Measurements from ENCODE around the gene MCMBP.
"Not testable (repeated sequence)": the region's sequence is repeated elsewhere in the genome, so short reads cannot be mapped to it uniquely, and the experiment has no call there.

MCMBP gene

GRCh38 chr10:119878524-119878923, 5.9 kb upstream of the MCMBP start:
- DNase-seq: no peak

GRCh38 chr10:119872860-119873681, 428 bp upstream of the MCMBP start:
- DNase-seq: peak; percentile 92 to 97 (median 95)

GRCh38 chr10:119871881-119872609, 598 bp downstream of the MCMBP start:
- peak; percentile 45 to 77 (median 68) for DNase-seq

GRCh38 chr10:119869398-119869797, 3.2 kb downstream of the MCMBP start:
- DNase-seq: not testable (repeated sequence)

DNA sequence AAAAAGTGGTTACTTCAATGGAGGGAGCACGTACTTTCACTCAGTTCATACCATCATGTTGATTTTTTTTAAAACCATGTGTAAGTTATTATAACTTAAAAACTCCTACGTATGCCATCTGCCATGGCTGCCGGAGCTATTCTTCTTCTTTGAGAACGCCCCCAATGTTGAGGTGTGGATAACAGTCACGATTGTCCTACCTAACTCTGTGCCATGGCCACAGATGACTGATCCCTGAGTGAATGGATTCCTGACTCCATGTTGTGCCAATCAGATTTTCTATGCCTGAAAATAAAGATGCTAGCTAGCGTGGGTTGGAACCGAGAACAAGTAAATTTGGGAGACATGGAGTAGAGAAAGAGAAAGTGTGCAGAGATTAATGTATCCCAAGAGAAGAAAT, 5.3 kb downstream of the MCMBP start:
- no peak for DNase-seq

DNA sequence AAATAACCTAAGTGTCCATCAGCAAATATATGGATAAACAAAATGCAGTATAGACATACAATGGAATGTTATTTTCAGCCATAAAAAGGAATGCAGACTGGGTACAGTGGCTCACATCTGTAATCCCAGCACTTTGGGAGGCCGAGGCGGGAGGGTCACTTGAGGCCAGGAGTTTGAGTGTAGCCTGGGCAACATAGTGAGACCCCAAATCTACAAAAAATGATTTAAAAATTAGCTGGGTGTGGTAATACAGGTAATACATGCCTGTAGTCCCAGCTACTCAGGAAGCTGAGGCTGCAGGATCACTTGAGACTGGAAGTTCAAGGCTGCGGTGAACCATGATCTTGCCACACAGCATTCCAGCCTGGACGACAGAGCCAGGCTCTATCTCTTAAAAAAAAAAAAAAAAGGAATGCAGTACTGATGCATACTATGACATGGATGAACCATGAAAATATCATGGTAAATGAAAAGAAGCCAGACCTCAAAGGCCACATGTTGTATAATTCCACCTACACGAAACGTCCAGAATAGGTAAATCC, 6.9 kb downstream of the MCMBP start:
- DNase-seq: no peak

DNA sequence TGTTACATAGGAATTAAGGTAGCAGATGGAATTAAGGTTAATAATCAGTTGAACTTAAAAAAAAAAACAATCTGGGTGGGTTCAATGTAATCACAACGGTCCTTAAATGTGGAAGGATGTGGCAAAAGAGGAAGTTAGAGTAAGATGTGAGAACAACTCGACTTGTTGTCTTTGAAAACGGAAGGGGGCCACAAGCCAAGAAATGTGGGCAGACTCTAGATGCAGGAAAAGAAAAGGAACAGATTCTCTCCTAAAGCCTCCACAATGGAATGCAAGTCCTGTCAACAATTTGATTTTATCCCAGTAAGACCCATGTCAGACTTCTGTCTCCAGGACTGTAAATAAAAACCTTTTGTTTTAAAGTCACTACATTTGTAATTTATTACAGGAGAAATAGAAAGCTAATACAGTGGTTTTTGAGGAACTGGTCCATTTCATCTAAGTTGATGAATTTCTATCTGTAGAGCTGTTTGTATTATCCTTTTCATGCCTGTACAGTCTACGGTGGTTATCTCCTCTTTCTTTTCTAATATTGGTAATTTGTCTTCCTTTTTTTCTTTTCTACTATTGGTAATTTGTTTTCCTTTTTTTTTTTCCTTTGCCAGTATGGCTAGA, 8.6 kb downstream of the MCMBP start:
- peak in 3 of 4 experiments; percentile 13 to 35 (median 23) for DNase-seq

DNA sequence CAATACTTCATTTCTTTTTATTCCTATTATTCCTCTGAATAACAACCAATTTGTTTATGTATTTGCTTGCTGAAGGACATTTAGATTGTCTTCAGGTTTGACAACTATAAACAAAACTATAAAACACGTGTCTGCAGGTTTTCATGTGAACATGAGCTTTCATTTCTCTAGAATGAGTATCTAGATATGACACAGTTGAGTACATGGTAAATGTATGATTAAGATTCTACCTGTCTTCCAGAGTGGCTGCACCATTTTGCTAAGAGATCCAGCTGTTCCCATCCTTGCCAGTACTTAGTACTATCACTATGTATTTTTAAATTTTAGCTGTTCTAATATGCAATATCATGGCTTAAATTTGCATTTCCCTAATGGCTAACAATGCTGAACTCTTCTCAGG, 10.1 kb downstream of the MCMBP start:
- DNase-seq: no peak

GRCh38 chr10:119860866-119861607, 11.6 kb downstream of the MCMBP start:
- DNase-seq: no peak

GRCh38 chr10:119859420-119860258, 13.0 kb downstream of the MCMBP start:
- DNase-seq: peak; percentile 19 to 77 (median 47)

GRCh38 chr10:119858063-119858462, 14.6 kb downstream of the MCMBP start:
- DNase-seq: no peak

DNA sequence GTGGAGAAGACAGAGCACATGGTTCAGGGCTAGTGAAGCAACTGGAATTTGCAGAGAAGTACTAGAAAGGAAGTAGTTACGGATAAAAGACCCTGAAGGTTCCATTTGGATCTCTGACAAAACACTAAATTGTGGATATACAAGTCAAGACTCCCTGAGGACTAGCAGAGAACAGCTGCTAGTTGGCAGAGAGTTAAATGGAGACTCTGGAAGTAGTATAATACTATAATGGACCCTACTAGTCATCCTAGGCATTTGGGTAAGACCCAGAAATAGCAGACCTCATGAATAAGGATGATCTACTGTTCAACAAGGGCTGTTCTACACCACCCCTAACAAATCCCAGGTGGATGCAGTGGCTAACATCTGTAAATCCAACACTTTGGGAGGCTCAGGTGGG, 19.1 kb downstream of the MCMBP start:
- no peak for DNase-seq

DNA sequence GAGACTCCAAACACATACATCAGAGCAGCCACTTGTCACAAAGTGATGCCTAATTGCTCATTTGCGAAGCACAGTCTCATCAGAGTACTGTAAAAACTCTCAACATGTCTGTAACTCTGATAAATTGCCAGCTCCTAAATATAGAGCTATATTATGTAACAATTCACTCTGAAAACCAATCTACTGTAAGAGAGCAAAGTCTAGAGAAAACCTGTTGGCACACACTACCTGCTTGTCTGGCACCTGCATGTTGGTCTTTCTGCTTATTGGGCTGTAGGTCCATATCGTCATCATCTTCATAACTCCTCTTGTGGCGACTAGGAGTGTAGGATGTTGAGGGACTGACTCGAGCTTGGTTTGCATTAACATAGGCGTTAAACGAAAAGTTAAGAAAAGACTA, 19.8 kb downstream of the MCMBP start:
- DNase-seq: no peak

DNA sequence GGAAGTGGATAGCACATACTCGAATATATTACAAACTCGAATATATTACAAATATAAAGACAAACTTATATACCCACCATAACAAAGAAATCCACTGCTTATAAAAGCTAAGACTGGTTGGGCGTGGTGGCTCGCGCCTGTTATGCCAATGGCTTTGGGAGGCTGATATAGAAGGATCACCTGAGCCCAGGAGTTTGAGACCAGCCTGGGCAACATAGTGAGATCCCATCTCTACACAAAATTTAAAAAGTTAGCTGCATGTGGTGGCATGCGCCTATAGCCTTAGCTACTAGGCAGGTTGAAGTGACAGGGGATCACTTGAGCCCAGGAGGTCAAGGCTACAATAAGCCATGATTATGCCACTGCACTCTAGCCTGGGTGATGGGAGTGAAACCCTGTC, 20.4 kb downstream of the MCMBP start:
- no peak for DNase-seq

DNA sequence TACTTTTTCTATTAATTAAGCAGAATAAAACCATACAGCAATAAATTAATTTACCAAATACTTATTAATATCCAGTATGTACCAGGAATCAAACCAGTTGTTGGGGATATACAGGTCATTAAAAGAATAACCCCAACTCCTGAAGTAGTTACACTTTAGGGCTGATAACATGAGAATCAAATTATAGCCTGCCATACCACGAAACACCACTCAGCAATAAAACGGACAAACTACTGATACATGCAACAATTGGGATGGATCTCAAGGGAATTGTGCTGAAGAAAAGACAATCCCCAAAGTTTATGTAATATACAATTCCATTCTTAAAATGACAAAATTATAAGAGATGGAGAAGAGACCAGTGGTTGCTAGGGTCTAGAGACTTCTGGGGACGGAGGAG, 22.7 kb downstream of the MCMBP start:
- no peak for DNase-seq

DNA sequence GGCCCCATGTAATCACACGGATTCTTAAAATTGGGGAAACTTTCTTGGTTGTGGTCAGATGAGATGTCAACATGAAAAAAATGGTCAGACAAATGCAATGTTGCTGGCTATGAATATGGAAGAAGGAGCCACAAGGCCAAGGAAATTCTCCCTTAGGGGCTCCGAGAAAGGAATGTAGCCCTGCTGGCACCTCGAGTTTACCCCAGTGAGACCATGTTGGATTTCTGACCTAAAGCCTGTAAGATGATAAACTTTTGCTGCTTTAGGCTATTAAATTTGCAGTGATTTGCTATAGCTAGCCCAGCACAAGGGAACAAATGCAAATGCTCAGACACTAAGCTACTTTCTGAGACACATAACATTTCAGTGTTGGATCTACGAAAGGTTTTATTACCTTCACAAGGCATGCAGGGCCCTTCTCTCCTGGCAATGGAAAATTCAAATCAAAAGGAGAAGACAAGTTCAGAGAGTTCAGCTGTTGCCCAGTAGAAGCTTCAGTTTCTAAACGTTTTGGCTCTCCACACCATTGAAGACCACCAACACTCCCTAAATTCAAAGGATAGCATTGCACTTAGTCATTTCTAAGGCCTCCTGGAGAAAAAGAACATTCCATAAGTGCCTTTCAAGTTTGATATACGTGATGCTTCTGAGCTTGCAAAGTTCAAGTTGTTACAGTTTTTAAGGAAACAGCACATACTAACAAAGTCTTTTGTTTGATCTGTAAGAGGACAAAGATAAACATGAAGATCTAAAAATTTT, 23.4 kb downstream of the MCMBP start:
- no peak for DNase-seq

- DNase-seq: peak; percentile 7 to 78 (median 42)
These were observed 27.0 kb downstream of the MCMBP start for GRCh38 chr10:119845656-119846055.

DNA sequence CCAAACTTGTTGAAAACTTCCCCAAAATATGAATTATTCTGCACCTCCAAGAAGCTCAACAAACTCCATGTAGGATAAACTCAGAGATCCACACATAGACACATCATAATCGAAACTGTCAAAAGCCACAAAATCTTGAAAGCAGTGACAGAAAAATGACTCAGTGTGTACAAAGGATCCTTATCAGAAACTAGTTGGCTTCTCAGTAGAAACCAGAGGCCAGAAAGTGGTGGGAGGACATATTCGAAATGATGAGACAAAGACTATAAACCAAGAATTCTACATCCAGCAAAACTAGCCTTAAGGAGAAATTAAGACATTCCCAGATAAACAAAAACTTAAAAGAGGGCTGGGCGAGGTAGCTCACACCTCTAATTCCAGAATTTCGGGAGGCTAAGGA, 38.5 kb downstream of the MCMBP start:
- no peak for DNase-seq

- no peak for DNase-seq
These were observed 39.7 kb downstream of the MCMBP start for GRCh38 chr10:119832951-119833350.

- DNase-seq: no peak
These were observed 41.0 kb downstream of the MCMBP start for GRCh38 chr10:119831656-119832055.

- peak; percentile 6 to 37 (median 30) for DNase-seq
These were observed 41.8 kb downstream of the MCMBP start for GRCh38 chr10:119830851-119831250.

All from suppressor macrophage (primary cell).